H1 (cell line): ENCODE data around the gene MGST2. TPM values are rescaled to one million over a fixed set of nuclear protein-coding genes. Genes with fewer than 3 reads are reported as not detected.

ENCODE experiments used
- CTCF ChIA-PET: fragments of 300-600 bp; sonication (Branson Sonifier 250); formaldehyde crosslinking; loops from one replicate; lab custom pipeline; 2021; ENCODE audit not compliant: partially characterized antibody; lab: Charles Lee
- POLR2A ChIA-PET: fragments of 300-600 bp; sonication (Branson Sonifier 250); formaldehyde crosslinking; loops from one replicate; lab custom pipeline; 2021; ENCODE audit warnings: inconsistent platforms; ENCODE audit not compliant: partially characterized antibody; lab: Charles Lee
- DNase-seq, 2 experiments: peaks; one replicate each; pipeline versions ENCODE4 v3.0.0 to v3.0.0-alpha.2; 2010 to 2022; ENCODE audit warnings: low spot score in 2 of 2, low read depth in 1 of 2, mixed read lengths in 1 of 2
- FAIRE-seq: peaks from 2 replicates; lab custom pipeline; 2011; peaks lifted over from hg19 to GRCh38; lab: Jason Lieb, UNC
- H2AFZ ChIP-seq: 2 replicates; pipeline ENCODE4 v1.8.1; 2012; ENCODE audit warnings: low read length, inconsistent platforms
- H2AK5ac ChIP-seq: 2 replicates; pipeline ENCODE4 v1.6.1; 2013; ENCODE audit warnings: low read depth, low read length
- H2BK120ac ChIP-seq: replicated peaks from 2 replicates; pipeline ENCODE3; 2013; ENCODE audit warnings: low read depth, low read length, inconsistent platforms
- H2BK12ac ChIP-seq: 2 replicates; pipeline ENCODE4 v1.6.1; 2013; ENCODE audit warnings: low read depth, low read length
- H2BK15ac ChIP-seq: 2 replicates; pipeline ENCODE4 v1.6.1; 2013; ENCODE audit warnings: low read length
- H2BK20ac ChIP-seq: 2 replicates; pipeline ENCODE4 v1.6.1; 2013; ENCODE audit warnings: low read length
- H2BK5ac ChIP-seq: 2 replicates; pipeline ENCODE4 v1.6.1; 2013; ENCODE audit warnings: low read depth, low read length
- H3K14ac ChIP-seq: 2 replicates; pipeline ENCODE4 v1.6.1; 2013; ENCODE audit warnings: inconsistent platforms; ENCODE audit not compliant: insufficient read length
- H3K18ac ChIP-seq: 2 replicates; pipeline ENCODE4 v1.6.1; 2013; ENCODE audit warnings: low read length; ENCODE audit errors: extremely low read depth
- H3K23ac ChIP-seq: 2 replicates; pipeline ENCODE4 v1.6.1; 2013; ENCODE audit warnings: inconsistent platforms; ENCODE audit not compliant: insufficient read length
- H3K23me2 ChIP-seq: 2 replicates; pipeline ENCODE4 v1.6.1; 2013; ENCODE audit warnings: low read depth, low read length
- H3K27ac ChIP-seq: 2 replicates; pipeline ENCODE4 v1.6.1; 2011; ENCODE audit warnings: low read depth, low read length, inconsistent platforms
- H3K27me3 ChIP-seq, 4 experiments: replicated peaks in 1 of 4; 1 replicate in 1 of 4; 2 replicates in 3 of 4; pipeline versions ENCODE4 v1.6.1 to v1.8.1; 2011 to 2013; ENCODE audit warnings: low read length in 3 of 4, mild to moderate bottlenecking in 3 of 4, inconsistent platforms in 2 of 4, mixed read lengths in 2 of 4, moderate library complexity in 1 of 4; ENCODE audit not compliant: control insufficient read depth in 3 of 4, insufficient read depth in 3 of 4; ENCODE audit errors: extremely low read depth in 1 of 4
- H3K36me3 ChIP-seq, 4 experiments: 2 replicates each; pipeline versions ENCODE4 v1.6.1 to v1.8.1; 2011 to 2013; ENCODE audit warnings: mild to moderate bottlenecking in 4 of 4, low read length in 3 of 4, moderate library complexity in 2 of 4, control low read depth in 1 of 4, inconsistent platforms in 1 of 4; ENCODE audit not compliant: insufficient read depth in 4 of 4, control insufficient read depth in 2 of 4
- H3K4ac ChIP-seq: replicated peaks from 2 replicates; pipeline ENCODE3; 2013; ENCODE audit warnings: low read length, low read depth, mixed read lengths, inconsistent platforms; ENCODE audit not compliant: insufficient read length
- H3K4me1 ChIP-seq, 4 experiments: replicated peaks in 1 of 4; 1 replicate in 1 of 4; 2 replicates in 3 of 4; pipeline versions ENCODE4 v1.6.1 to v1.8.1; 2011 to 2013; ENCODE audit warnings: low read length in 3 of 4, inconsistent platforms in 2 of 4, mixed read lengths in 1 of 4; ENCODE audit not compliant: insufficient read depth in 4 of 4, control insufficient read depth in 3 of 4
- H3K4me2 ChIP-seq, 2 experiments: 2 replicates each; pipeline versions ENCODE4 v1.6.1 to v1.8.1; 2011 to 2013; ENCODE audit warnings: low read depth in 2 of 2, low read length in 2 of 2, control low read depth in 1 of 2, inconsistent platforms in 1 of 2, mild to moderate bottlenecking in 1 of 2; ENCODE audit not compliant: insufficient read depth in 1 of 2
- H3K4me3 ChIP-seq, 4 experiments: fragments of 200-600, 300-600 bp in 1 of 4; sonication (generic), shearing (Covaris generic), sonication (Bioruptor Twin) in 1 of 4; 2 replicates each; pipeline versions ENCODE4 v1.5.1 to v1.8.1; 2011 to 2016; ENCODE audit warnings: low read length in 4 of 4, low read depth in 3 of 4, control low read depth in 2 of 4, inconsistent platforms in 2 of 4, mild to moderate bottlenecking in 2 of 4, mixed read lengths in 1 of 4, moderate library complexity in 1 of 4; ENCODE audit not compliant: insufficient read depth in 2 of 4; ENCODE audit errors: extremely low read depth in 1 of 4
- H3K56ac ChIP-seq: replicated peaks from 2 replicates; pipeline ENCODE3; 2013; ENCODE audit warnings: low read depth, mild to moderate bottlenecking, mixed read lengths, low read length, inconsistent platforms; ENCODE audit not compliant: insufficient read length
- H3K79me1 ChIP-seq: 2 replicates; pipeline ENCODE4 v1.6.1; 2013; ENCODE audit warnings: low read depth, low read length, control low read depth
- H3K79me2 ChIP-seq, 2 experiments: 2 replicates each; pipeline versions ENCODE4 v1.6.1 to v1.8.1; 2012 to 2013; ENCODE audit warnings: low read length in 2 of 2, mild to moderate bottlenecking in 2 of 2, inconsistent platforms in 1 of 2; ENCODE audit not compliant: insufficient read depth in 2 of 2, control insufficient read depth in 1 of 2
- H3K9ac ChIP-seq, 4 experiments: replicated peaks in 1 of 4; 1 replicate in 1 of 4; 2 replicates in 3 of 4; pipeline versions ENCODE4 v1.6.1 to v1.8.1; 2011 to 2013; ENCODE audit warnings: low read depth in 3 of 4, low read length in 3 of 4, control low read depth in 2 of 4, mild to moderate bottlenecking in 2 of 4, moderate library complexity in 2 of 4, inconsistent platforms in 1 of 4; ENCODE audit errors: extremely low read depth in 1 of 4
- H3K9me3 ChIP-seq, 2 experiments: 2 replicates each; pipeline versions ENCODE4 v1.6.1 to v1.8.1; 2012 to 2013; ENCODE audit warnings: mild to moderate bottlenecking in 2 of 2, moderate library complexity in 2 of 2, control low read depth in 1 of 2, inconsistent platforms in 1 of 2, low read depth in 1 of 2, low read length in 1 of 2, mixed read lengths in 1 of 2; ENCODE audit not compliant: insufficient read depth in 2 of 2
- H4K20me1 ChIP-seq, 2 experiments: replicated peaks in 1 of 2; 2 replicates each; pipeline versions ENCODE3 to v1.8.1; 2011 to 2013; ENCODE audit warnings: inconsistent platforms in 2 of 2, low read length in 2 of 2, mild to moderate bottlenecking in 1 of 2; ENCODE audit not compliant: insufficient read depth in 2 of 2, control insufficient read depth in 1 of 2
- H4K5ac ChIP-seq: 2 replicates; pipeline ENCODE4 v1.6.1; 2013; ENCODE audit warnings: low read length, low read depth, mixed read lengths, inconsistent platforms; ENCODE audit not compliant: insufficient read length
- H4K8ac ChIP-seq: 2 replicates; pipeline ENCODE4 v1.8.0; 2013; ENCODE audit warnings: mild to moderate bottlenecking, moderate library complexity, low read length, inconsistent platforms; ENCODE audit not compliant: insufficient read depth; ENCODE audit errors: extremely low read depth
- H4K91ac ChIP-seq: replicated peaks from 2 replicates; pipeline ENCODE3; 2013; ENCODE audit warnings: low read length, mixed read lengths, inconsistent platforms; ENCODE audit not compliant: insufficient read length
- BCL11A ChIP-seq, 2 experiments: IDR thresholded peaks; one replicate each; pipeline ENCODE4 v1.6.1; 2011; ENCODE audit warnings: low read depth in 2 of 2, low read length in 2 of 2, mild to moderate bottlenecking in 2 of 2
- CEBPB ChIP-seq: IDR thresholded peaks from 2 replicates; pipeline ENCODE4 v1.6.1; 2012; ENCODE audit warnings: low read depth, low read length
- FOSL1 ChIP-seq: IDR thresholded peaks from 2 replicates; pipeline ENCODE4 v1.6.1; 2011; ENCODE audit warnings: mild to moderate bottlenecking, low read depth, low read length, moderate library complexity; ENCODE audit not compliant: insufficient read depth
- JUND ChIP-seq: IDR thresholded peaks from 2 replicates; pipeline ENCODE4 v1.6.1; 2011; ENCODE audit warnings: mild to moderate bottlenecking, improper control_type of control experiment, low read length
- KDM5A ChIP-seq: fragments of 200-600 bp; IDR thresholded peaks from 2 replicates; pipeline ENCODE4 v1.7.1; 2012; ENCODE audit warnings: mild to moderate bottlenecking, low read length, inconsistent platforms, mixed read lengths
- NANOG ChIP-seq: IDR thresholded peaks from 2 replicates; pipeline ENCODE4 v1.6.1; 2011; ENCODE audit warnings: low read length, low read depth, mild to moderate bottlenecking, inconsistent platforms; ENCODE audit not compliant: insufficient read depth, poor library complexity, severe bottlenecking
- RXRA ChIP-seq: IDR thresholded peaks from 2 replicates; pipeline ENCODE4 v1.6.1; 2011; ENCODE audit warnings: low read depth, mild to moderate bottlenecking, low read length, moderate library complexity; ENCODE audit not compliant: insufficient read depth
- TAF1 ChIP-seq: IDR thresholded peaks from 2 replicates; pipeline ENCODE4 v1.6.1; 2011; ENCODE audit warnings: mild to moderate bottlenecking, low read depth, low read length
- WGBS, 2 experiments: shearing (Covaris generic) in 1 of 2; methylation state at CpG; one replicate each; pipeline versions ENCODE4 v1.1.6 to v1.1.7; 2013 to 2015; ENCODE audit warnings: low lambda C conversion rate in 2 of 2, mixed read lengths in 2 of 2, inconsistent platforms in 1 of 2, low coverage in 1 of 2, missing lambda C conversion rate in 1 of 2; ENCODE audit not compliant: insufficient replicate concordance in 2 of 2, insufficient coverage in 1 of 2, insufficient read length in 1 of 2; ENCODE audit errors: extremely low coverage in 1 of 2, missing lambda C conversion rate in 1 of 2; 5-methylcytosine and 5-hydroxymethylcytosine counted together
- polyA plus RNA-seq, 7 experiments: library from polyadenylated mRNA; depleted of rRNA in 3 of 7; stranded (reverse) in 5 of 7; unstranded in 2 of 7; fragments of >200 nt in 5 of 7; fragments of 200-250 nt in 2 of 7; gene quantifications; 1 replicate in 5 of 7; 2 replicates in 1 of 7; 4 replicates in 1 of 7; pipeline versions ENCODE4 v1.2.1 to v1.2.3, GENCODE V29; 2011 to 2013; ENCODE audit warnings: missing spikeins in 2 of 7, mixed read lengths in 2 of 7
- total RNA-seq: library from RNA; stranded (reverse); fragmentation: NEBNext Ultra II Directional; extraction: Animal tissue kit (Norgen Biotek cat#: 25700); gene quantifications from 2 replicates; pipeline ENCODE4 v1.2.1, GENCODE V29; 2021

The MGST2 gene
- total and polyA plus RNA-seq, 2 of the 8 experiments (the other 6 are each of a cell fraction or from before 2014, with no cell fraction given): 8.0 to 13.6 TPM

DNA sequence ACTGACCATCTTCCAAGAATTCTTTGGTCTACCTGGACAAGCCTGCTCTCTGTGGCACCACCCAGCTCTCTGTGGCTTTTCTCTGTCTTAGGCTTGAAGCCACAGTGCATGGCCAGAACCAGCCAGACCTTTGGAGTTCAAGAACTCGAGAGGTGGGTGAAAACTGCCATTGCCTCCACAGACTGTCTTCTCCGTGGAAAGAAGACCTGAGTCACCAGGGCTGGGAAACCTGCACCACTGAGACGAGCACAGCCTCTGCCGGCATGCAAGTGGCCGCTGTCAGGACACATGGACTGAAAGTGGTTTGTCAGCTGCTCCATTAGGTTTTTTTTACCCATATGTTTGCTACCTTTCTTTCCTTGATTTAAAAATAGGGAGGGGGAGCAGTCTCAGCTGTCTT lies 74.5 kb downstream of the MGST2 start:
- Histone ChIP-seq H3K4me3 (no peak overlapping the region), H3K23me2 (peaks cover 7% of the 10 kb centered on the region; the same call in 1 of the 2 replicates), H3K9me3 (no peaks in the 10 kb centered on the region), H3K79me1 (no peaks in the 10 kb centered on the region), H2BK12ac (no peak overlapping the region), H2BK20ac (no peak overlapping the region), H2AFZ (no peak overlapping the region), H3K9ac (no peak overlapping the region), H3K18ac (no peak overlapping the region), H4K20me1 (no peaks in the 10 kb centered on the region), H3K79me2 (no peaks in the 10 kb centered on the region), H2BK120ac (no peak overlapping the region), H3K14ac (no peak overlapping the region), H3K4me1 (peaks cover 3 to 10% (median 7%) of the 10 kb centered on the region in 4 experiments; a peak in 5 of 7 replicates), H4K8ac (no peak overlapping the region; the same call in 1 of the 2 replicates), H3K56ac (no peak overlapping the region), H3K27me3 (peaks cover 3 to 10% (median 8%) of the 10 kb centered on the region in 4 experiments; a peak in 5 of 7 replicates), H3K4ac (no peak overlapping the region), H2AK5ac (no peak overlapping the region), H4K91ac (no peak overlapping the region), H2BK5ac (no peak overlapping the region), H3K4me2 (no peak overlapping the region), H3K36me3 (no peaks in the 10 kb centered on the region), H2BK15ac (no peak overlapping the region), H3K27ac (no peak overlapping the region), H4K5ac (no peak overlapping the region), H3K23ac (no peak overlapping the region)
- 89% methylated on average over 5 of the region's 5 CpGs; no CpG with 5 or more reads in 1 of the 2 experiments for WGBS, 2 experiments
- ChIA-PET POLR2A (interaction anchor here (0.7 kb wide), 1 partner anchor 10 kb away, joined by 4 read pairs; no protein-coding TSS in a partner anchor), CTCF (interaction anchor here (0.9 to 4.3 kb wide), 15 partner anchors 9 to 267 kb away, joined by 3 to 23 read pairs (median 3); no protein-coding TSS in a partner anchor)
- FAIRE-seq (no peak), DNase-seq (peak in 1 of 2 experiments; percentile 38)
- no peak for TF ChIP-seq KDM5A
- TF ChIP-seq NANOG: no peak
- no peak for TF ChIP-seq BCL11A (IDR thresholded peaks at IDR 0.05; ENCODE audit: low read depth in 2 of 2, low read length in 2 of 2)
- TF ChIP-seq TAF1: no peak
- TF ChIP-seq JUND: no peak
- TF ChIP-seq RXRA: no peak
- TF ChIP-seq FOSL1: no peak
- no peak for TF ChIP-seq CEBPB
